ENCODE measurements around the gene TMEM132E.

TMEM132E gene

GRCh38 chr17:34603974-34604373, 24.6 kb downstream of the TMEM132E start:
- no peak for DNase-seq (ENCODE audit: low spot score)

GRCh38 chr17:34606763-34607162, 27.4 kb downstream of the TMEM132E start:
- no peak for DNase-seq (ENCODE audit: low spot score)

- no peak for DNase-seq (ENCODE audit: low spot score)
Measured at GRCh38 chr17:34607917-34608316, 28.5 kb downstream of the TMEM132E start.

DNA sequence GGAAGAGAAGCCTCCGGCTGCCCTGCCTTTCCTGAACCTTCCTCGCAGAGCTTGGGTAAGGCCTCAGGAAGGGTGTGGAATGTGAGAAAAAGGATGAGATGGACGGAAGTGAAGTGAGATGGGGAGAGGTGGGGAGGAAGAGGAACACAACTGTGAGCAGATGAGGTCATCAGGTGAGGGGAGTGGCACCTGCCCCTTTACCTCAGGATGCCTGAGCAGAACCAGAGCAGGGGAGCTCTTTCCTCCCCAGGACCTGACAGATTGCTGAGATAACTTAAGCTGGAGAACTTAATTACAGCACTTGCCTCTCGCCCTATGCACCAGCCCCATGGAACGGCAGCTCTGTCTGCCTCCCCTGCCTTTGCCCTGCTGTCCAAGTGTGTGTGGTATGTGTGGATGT, 29.8 kb downstream of the TMEM132E start:
- DNase-seq (ENCODE audit: low spot score), result no peak

- no peak for DNase-seq (ENCODE audit: low spot score)
Measured at GRCh38 chr17:34610039-34610438, 30.7 kb downstream of the TMEM132E start.

DNA sequence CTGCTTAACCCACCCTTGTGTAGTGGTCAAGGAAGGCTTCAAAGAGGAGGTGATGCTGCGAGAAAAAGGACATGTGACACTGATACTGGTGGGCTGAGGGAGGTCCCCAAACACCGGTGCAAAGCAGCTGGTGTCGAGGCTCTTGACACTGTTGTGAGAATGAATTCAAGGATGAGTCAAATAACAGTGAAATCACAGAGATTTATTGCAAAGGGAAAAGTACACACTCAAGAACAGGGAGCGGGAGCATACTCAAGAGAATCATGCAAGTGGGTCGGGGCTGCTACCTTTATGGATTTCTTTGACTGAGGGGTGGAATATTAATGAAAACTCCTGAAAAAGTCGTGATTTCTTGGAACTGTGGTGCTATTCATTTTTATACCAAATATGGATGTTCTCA, 31.1 kb downstream of the TMEM132E start:
- DNase-seq (ENCODE audit: low spot score), result no peak

GRCh38 chr17:34613064-34614019, 34.0 kb downstream of the TMEM132E start:
- DNase-seq (ENCODE audit: low spot score), result peak; percentile 48

- no peak for DNase-seq (ENCODE audit: low spot score)
Measured at GRCh38 chr17:34614698-34615097, 35.3 kb downstream of the TMEM132E start.

- no peak for DNase-seq (ENCODE audit: low spot score)
Measured at GRCh38 chr17:34615326-34615725, 35.9 kb downstream of the TMEM132E start.

- DNase-seq (ENCODE audit: low spot score), result no peak
Measured at GRCh38 chr17:34616148-34616547, 36.8 kb downstream of the TMEM132E start.

DNA sequence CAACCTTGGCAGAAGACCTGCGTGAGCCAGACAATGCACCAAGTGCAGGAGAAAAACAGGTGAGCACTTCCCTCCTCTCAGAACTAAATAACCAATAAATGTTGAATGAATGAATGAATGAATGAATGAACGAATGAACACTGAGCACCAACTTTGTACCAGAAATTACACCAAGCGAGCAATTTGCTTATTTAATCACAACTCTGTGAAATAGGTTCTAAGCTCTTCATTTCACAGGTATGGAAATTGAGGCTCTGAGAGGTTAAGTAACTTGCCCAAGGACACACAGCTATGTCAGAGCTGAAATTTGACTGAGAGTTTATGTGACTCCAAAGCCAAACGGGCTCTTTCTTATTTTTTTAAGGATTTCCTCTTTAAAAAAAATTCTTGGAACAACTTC, 38.0 kb downstream of the TMEM132E start:
- no peak for DNase-seq (ENCODE audit: low spot score)

DNA sequence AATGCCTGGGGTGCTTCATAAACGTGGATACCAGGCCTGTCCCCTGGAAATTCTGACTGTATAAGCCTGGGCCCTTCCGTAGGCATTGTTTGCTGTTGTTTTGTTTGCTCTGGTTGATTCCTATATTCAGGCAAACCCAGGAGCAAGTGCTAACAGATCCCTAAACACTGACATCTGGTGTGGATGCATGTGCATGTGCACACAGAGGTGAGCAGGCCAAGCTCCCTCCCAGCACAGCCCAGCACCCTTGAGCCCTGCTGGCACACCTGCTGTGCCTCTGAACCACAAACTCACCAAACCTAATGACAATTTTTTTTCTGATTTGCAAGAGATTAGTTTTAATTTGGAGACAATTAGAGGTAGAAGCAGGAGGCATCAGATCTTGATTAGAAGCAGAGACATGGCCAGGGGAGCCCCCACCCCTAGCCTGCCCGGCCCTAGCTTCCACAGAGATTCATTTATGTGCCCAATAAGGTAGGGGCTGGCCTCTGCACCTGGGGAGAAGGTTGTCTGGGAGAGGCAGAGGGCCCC, 40.4 kb downstream of the TMEM132E start:
- DNase-seq (ENCODE audit: low spot score), result no peak

- no peak for DNase-seq (ENCODE audit: low spot score)
Measured at GRCh38 chr17:34620458-34620857, 41.1 kb downstream of the TMEM132E start.

- no peak for DNase-seq (ENCODE audit: low spot score)
Measured at GRCh38 chr17:34622862-34623623, 43.7 kb downstream of the TMEM132E start.

DNA sequence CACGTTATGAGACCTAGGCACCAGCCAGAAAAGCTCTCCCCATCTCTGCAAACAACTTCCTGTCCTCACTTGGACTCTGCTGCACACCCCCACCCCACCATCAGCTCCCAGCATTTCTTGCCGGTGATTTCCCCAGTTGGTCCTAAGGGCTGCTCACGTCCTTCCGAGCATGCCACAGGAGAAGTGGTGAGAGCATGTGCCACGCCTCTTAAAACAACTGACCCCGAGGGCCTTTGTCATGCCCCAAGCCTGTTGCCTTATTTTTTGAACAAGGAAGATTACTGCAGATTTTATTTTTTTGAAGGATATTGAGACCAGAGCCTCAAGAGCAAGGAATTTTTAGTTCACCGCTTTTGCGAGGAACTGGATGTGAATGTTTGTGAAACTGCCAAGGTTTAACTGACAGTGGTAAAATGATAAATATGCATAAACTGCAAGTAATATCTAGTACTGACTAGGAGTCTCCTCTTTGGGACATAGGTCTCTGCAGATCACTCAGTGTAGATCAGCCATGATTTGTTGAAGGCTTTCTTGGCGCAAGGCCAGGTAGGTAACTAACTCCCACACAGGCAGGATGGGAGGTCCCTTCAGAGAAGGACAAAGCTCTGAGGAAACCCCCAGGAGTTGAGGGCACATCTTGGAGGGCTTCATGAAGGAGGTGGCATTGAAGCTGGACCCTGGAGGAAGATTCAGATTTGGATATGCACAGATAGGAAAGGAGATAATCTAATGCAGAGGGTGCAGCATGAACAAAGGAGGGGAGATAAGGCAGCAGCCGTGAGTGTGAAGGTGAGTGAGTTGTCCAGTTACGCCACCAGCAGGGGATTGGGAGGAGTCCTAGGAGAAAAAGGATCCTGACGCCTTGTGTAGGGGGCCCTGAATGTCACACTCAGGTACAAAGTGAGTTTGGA, 44.7 kb downstream of the TMEM132E start:
- no peak for DNase-seq (ENCODE audit: low spot score)

- no peak for DNase-seq (ENCODE audit: low spot score)
Measured at GRCh38 chr17:34624767-34625383, 45.5 kb downstream of the TMEM132E start.

- DNase-seq (ENCODE audit: low spot score), result no peak
Measured at GRCh38 chr17:34626121-34626681, 46.8 kb downstream of the TMEM132E start.

- no peak for DNase-seq (ENCODE audit: low spot score)
Measured at GRCh38 chr17:34628879-34629278, 49.5 kb downstream of the TMEM132E start.

DNA sequence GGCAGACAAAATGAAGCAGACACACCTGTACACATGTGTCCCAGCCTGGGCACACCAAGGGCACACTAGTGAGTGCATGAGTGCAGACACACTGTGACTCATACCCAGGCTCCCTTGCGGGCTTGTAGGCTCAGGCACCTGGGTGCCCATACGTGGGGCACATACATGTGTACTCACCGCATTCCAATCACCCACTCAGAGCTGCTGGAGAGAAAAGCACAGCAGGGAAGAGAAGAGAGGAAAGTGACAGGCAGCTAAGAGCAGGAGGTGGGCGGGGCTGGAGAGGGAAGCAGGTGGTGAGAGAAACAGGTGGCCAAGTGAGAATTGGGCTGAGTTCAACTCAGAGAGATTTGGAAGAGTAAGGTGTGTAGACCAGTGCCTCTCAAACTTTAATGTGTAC, 54.0 kb downstream of the TMEM132E start:
- peak; percentile 22 for DNase-seq (ENCODE audit: low spot score)

DNA sequence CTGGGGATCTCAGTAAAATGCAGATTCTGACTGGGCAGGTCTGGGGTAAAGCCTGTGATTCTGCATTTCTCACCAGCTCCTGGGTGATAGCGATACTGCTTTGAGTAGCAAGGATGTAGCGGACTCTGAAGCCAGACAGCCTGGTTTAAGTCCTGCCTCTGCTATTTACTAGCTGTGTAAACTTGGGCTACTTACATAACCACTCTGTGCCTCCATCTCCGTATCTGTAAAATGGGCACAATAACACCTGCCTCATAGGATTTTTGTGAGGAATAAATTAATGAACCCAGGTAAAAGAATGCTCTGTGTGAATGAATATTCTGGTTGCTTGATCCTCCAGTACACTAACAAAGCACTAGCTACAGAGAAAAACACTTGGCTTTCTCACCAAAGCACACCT, 54.4 kb downstream of the TMEM132E start:
- no peak for DNase-seq (ENCODE audit: low spot score)
